ENCODE measurements around the gene ECE1. TPM values are rescaled to one million over a fixed set of nuclear protein-coding genes. Genes with fewer than 3 reads are reported as not detected.

Gene ECE1
- total and polyA plus RNA-seq, 9 of the 15 experiments (the other 6 are each of a cell fraction or from before 2014, with no cell fraction given): 0.56 to 34.8 (median 11.0) TPM

DNA sequence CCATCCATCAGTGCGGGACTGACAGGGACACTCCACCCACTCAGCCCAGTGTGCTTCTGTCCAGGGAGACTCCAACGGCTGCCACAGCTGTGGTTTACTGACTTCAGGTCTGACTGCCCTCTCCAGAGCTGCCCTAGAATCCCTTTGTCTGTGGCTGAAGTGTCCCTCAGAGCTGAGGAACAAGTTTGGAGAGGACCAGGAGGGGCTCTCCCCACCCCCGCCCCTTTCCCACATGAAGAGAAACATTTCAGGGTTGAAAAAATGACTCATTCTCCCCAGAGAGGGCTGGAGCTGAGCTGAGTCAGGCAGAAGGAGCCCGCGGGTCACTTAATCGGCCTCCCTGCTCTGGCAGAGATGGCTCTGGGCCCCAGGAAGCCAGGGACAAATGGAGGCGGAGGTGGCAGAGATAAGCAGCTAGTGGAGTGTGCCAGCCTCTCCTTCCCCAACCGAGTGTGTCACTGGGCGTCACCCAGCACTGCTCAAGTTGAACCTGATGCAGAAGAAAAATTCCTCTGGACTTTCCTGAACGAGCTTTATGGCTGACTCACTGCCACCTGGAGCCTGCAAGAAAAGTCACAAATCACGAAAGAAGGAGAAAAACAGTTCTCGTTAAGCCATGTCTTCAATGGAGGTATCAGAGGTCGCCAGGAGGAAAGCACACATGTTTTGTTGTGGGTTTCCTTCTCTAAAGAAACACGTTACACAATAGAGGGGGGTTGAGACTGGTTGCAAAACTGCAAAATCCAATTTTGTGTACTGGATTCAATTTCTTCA lies 34.3 kb upstream of the ECE1 start (continued):
- TF ChIP-seq MYC (IDR thresholded peaks at IDR 0.05; ENCODE audit: low read depth, low read length) (no peak), MYC (CRISPR knock-in tag; IDR thresholded peaks at IDR 0.05; ENCODE audit: borderline replicate concordance, low read depth) (no peak), EGR1 (conservative IDR thresholded peaks at IDR 0.05) (peak; percentile 86), DNMT1 (IDR thresholded peaks at IDR 0.05) (0 out of 2 replicates have a peak, but pooled peaks have one; percentile 38), PTTG1 (tag; IDR thresholded peaks at IDR 0.05; ENCODE audit: low read depth) (no peak), PHF8 (IDR thresholded peaks at IDR 0.05; ENCODE audit: borderline replicate concordance, low read length) (no peak), ZNF561 (CRISPR knock-in tag; conservative IDR thresholded peaks at IDR 0.05) (no peak), SIRT6 (IDR thresholded peaks at IDR 0.05; ENCODE audit: low read depth, low read length) (no peak), ZNF77 (CRISPR knock-in tag; IDR thresholded peaks at IDR 0.05) (no peak), ZNF785 (CRISPR knock-in tag; IDR thresholded peaks at IDR 0.05) (no peak), TCFL5 (CRISPR knock-in tag; conservative IDR thresholded peaks at IDR 0.05) (no peak), ARID4B (CRISPR knock-in tag; IDR thresholded peaks at IDR 0.05) (no peak), CHAMP1 (IDR thresholded peaks at IDR 0.05) (no peak), TRIM25 (IDR thresholded peaks at IDR 0.05; ENCODE audit: borderline replicate concordance) (no peak), ZNF766 (CRISPR knock-in tag; conservative IDR thresholded peaks at IDR 0.05) (no peak), TAF1 (IDR thresholded peaks at IDR 0.05; ENCODE audit: control insufficient read depth, extremely low read depth, insufficient read depth, low read length, severe bottlenecking) (no peak), RBM39 (optimal IDR thresholded peaks at IDR 0.05; ENCODE audit: low read depth, low read length) (no peak), CAMTA2 (CRISPR knock-in tag; conservative IDR thresholded peaks at IDR 0.05) (no peak), ZNF324 (CRISPR knock-in tag; IDR thresholded peaks at IDR 0.05) (no peak), MAZ (CRISPR knock-in tag; conservative IDR thresholded peaks at IDR 0.05 in 1 of 2, IDR thresholded peaks at IDR 0.05 in 1 of 2) (peak; percentile 18 to 42; a peak in 1 of 4 replicates)
